ENCODE measurements around the gene SAMSN1.

SAMSN1 gene

DNA sequence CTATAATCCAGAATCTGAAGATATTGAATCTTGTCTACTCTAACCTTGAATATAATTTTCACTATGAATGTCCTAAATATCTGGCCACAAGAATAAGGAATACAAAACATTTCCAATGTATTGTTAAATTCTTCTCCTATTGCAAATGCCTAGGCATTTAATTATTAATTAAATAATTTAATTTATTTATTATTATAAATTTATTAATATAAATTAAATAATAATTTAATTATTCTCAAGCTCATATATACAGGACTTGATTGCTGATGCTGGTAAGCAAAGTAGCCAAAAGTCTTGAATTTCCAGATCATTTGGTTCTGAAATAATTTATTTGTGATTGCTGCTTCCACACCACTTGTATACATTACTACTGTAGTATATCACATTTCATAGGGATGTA lies 71.1 kb downstream of the SAMSN1 start:
- TF ChIP-seq EZH2 (IDR thresholded peaks at IDR 0.05; ENCODE audit: borderline replicate concordance, low read length) (no peak), CTCF (IDR thresholded peaks at IDR 0.05; ENCODE audit: low read length) (no peak)

GRCh38 chr21:14469641-14470040 lies 76.5 kb downstream of the SAMSN1 start:
- H3K9me3 ChIP-seq (ENCODE audit: low read length) = no peaks in the 10 kb centered on the region
- no peaks in the 10 kb centered on the region for H3K4me1 ChIP-seq (ENCODE audit: insufficient read depth, low read length, severe bottlenecking)
- no peaks in the 10 kb centered on the region for H3F3A ChIP-seq (ENCODE audit: insufficient read depth, low read length)
- H3K36me3 ChIP-seq (ENCODE audit: insufficient read depth, low read length) = no peaks in the 10 kb centered on the region
- H3K9me2 ChIP-seq (ENCODE audit: low read depth, low read length) = no peaks in the 10 kb centered on the region
- no peak overlapping the region for H3K27ac ChIP-seq (ENCODE audit: low read depth, low read length, poor library complexity, severe bottlenecking)
- no peak overlapping the region for H2AFZ ChIP-seq (ENCODE audit: low read length)
- H4K20me1 ChIP-seq (ENCODE audit: insufficient read depth, low read length) = no peaks in the 10 kb centered on the region
- no peak overlapping the region for H3K4me2 ChIP-seq (ENCODE audit: low read length)
- no peak overlapping the region for H3K9ac ChIP-seq (ENCODE audit: low read length)
- H3K79me2 ChIP-seq (ENCODE audit: insufficient read depth, low read length) = no peaks in the 10 kb centered on the region
- no peaks in the 10 kb centered on the region for H3K27me3 ChIP-seq (ENCODE audit: insufficient read depth, low read length)
- H3K4me3 ChIP-seq (ENCODE audit: low read depth, low read length, poor library complexity, severe bottlenecking) = no peak overlapping the region
- TF ChIP-seq EZH2 (IDR thresholded peaks at IDR 0.05; ENCODE audit: borderline replicate concordance, low read length) (no peak), CTCF (IDR thresholded peaks at IDR 0.05; ENCODE audit: low read length) (no peak)

More for the DNA sequence above, 71.1 kb downstream of the SAMSN1 start:
- Histone ChIP-seq H3K9me2 (ENCODE audit: low read depth, low read length) (no peaks in the 10 kb centered on the region), H4K20me1 (ENCODE audit: insufficient read depth, low read length) (no peaks in the 10 kb centered on the region), H3K9ac (ENCODE audit: low read length) (no peak overlapping the region), H3K79me2 (ENCODE audit: insufficient read depth, low read length) (no peaks in the 10 kb centered on the region), H2AFZ (ENCODE audit: low read length) (no peak overlapping the region), H3K4me1 (ENCODE audit: insufficient read depth, low read length, severe bottlenecking) (peaks cover 10% of the 10 kb centered on the region), H3K9me3 (ENCODE audit: low read length) (no peaks in the 10 kb centered on the region), H3K4me2 (ENCODE audit: low read length) (no peak overlapping the region), H3K36me3 (ENCODE audit: insufficient read depth, low read length) (no peaks in the 10 kb centered on the region), H3K27me3 (ENCODE audit: insufficient read depth, low read length) (no peaks in the 10 kb centered on the region), H3K4me3 (ENCODE audit: low read depth, low read length, poor library complexity, severe bottlenecking) (no peak overlapping the region), H3F3A (ENCODE audit: insufficient read depth, low read length) (no peaks in the 10 kb centered on the region), H3K27ac (ENCODE audit: low read depth, low read length, poor library complexity, severe bottlenecking) (no peak overlapping the region)

GRCh38 chr21:14466715-14467114 lies 79.4 kb downstream of the SAMSN1 start:
- Histone ChIP-seq H2AFZ (ENCODE audit: low read length) (no peak overlapping the region), H3K4me2 (ENCODE audit: low read length) (no peak overlapping the region), H4K20me1 (ENCODE audit: insufficient read depth, low read length) (no peaks in the 10 kb centered on the region), H3K27ac (ENCODE audit: low read depth, low read length, poor library complexity, severe bottlenecking) (no peak overlapping the region), H3K27me3 (ENCODE audit: insufficient read depth, low read length) (no peaks in the 10 kb centered on the region), H3F3A (ENCODE audit: insufficient read depth, low read length) (no peaks in the 10 kb centered on the region), H3K9me3 (ENCODE audit: low read length) (no peaks in the 10 kb centered on the region), H3K4me3 (ENCODE audit: low read depth, low read length, poor library complexity, severe bottlenecking) (no peak overlapping the region), H3K9me2 (ENCODE audit: low read depth, low read length) (no peaks in the 10 kb centered on the region), H3K79me2 (ENCODE audit: insufficient read depth, low read length) (no peaks in the 10 kb centered on the region), H3K36me3 (ENCODE audit: insufficient read depth, low read length) (no peaks in the 10 kb centered on the region), H3K4me1 (ENCODE audit: insufficient read depth, low read length, severe bottlenecking) (no peaks in the 10 kb centered on the region), H3K9ac (ENCODE audit: low read length) (no peak overlapping the region)
- TF ChIP-seq CTCF (IDR thresholded peaks at IDR 0.05; ENCODE audit: low read length) = no peak
- no peak for TF ChIP-seq EZH2 (IDR thresholded peaks at IDR 0.05; ENCODE audit: borderline replicate concordance, low read length)

All from OCI-LY1 (cell line).